GM18951 (cell line): ENCODE measurements around the gene KIF2A.
A peak's percentile ranks its signal among the peaks of the same experiment; 100 is the strongest.

Source experiments
- POLR2A ChIP-seq: IDR thresholded peaks from 4 replicates; pipeline ENCODE4 v1.6.1; 2011; ENCODE audit warnings: mild to moderate bottlenecking; ENCODE audit not compliant: insufficient read length, insufficient read depth; ENCODE audit errors: extremely low read depth
- in situ Hi-C: fragments of 300-500 bp; cut with MboI; formaldehyde crosslinking; loops from one replicate; pipeline ENCODE4 v1.12.0; 2022; ENCODE audit warnings: low sequenced_read_pairs, mixed read lengths, inconsistent platforms; ENCODE audit not compliant: unreplicated experiment

Gene KIF2A

DNA sequence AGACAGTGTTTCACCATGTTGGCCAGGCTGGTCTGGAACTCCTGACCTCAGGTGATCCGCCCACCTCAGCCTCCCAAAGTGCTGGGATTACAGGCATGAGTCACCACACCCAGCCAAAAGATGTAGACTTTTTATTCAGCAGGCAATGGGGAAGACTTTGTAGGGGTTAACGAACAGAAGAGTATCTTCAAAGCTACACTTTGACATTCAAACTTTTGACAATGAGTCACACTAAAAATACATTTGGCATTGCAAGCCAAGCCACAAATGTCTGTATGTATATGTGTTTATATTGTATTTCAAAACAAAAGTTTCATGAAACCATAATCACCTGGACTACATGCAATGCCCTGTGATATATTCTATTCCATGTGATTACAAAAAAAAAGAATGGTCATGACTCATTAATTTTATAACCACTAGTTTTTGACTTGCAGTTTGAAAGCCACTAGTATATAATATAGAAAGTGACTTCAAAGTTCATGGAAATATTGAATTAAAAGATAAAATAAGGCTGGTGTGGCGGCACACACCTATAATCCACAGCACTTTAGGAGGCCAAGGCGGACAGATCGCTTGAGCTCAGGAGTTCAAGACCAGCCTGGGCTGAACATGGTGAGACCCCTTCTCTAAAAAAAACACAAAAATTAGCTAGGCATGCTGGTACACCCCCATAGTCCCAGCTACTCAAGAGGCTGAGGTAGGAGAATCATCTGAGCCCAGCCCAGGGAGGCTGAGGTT, 89.4 kb downstream of the KIF2A start:
- no peak for TF ChIP-seq POLR2A
- in situ Hi-C loops: no loop called here

DNA sequence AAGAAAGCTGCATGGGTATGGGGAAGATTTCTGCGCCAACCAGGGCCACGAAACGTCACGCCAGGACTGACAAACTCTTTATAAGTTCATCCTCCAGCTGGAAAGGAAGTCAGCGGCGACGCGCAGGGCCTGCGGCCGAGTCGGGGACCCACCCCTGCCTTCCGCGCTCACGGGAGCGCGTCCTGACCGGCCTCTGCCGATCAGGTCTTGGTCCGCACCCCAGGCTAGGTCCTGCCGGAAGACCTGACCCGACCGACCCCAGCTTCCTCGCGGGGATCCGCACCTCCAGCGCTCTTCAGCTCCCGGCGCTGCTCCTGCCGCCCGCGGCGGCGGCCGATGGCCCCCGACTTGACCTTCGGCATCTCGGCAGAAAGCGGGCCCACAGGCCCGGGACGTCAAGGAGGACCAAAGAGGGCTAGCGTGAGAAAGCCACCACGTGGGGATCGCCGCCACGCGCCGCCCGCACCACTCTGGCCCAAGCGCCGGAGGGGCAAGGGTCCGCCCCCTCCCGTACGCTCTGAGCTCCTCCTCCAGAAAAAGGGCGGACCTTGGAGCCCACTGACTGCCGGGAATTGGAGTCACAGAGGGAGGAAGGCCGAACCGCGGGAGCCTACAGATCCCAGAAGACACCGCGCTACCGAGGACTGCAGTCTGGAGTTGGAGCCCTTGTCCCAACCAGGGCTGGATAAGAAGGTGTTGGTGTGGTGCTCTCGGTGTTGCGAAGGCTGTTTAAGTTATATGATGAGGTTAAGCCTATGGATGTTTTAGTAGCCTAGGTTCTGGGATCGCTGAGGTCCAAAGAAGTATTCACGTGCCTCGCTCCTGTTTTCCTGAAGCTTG, 97.6 kb downstream of the KIF2A start, which contains the start of gene DIMT1:
Gene DIMT1 (minus strand): TSS at position 495 of the 840 bp plus-strand sequence. CDS start 133 bp downstream, at position 362.
- in situ Hi-C loops: no loop called here
- TF ChIP-seq POLR2A: peak; percentile 96

DNA sequence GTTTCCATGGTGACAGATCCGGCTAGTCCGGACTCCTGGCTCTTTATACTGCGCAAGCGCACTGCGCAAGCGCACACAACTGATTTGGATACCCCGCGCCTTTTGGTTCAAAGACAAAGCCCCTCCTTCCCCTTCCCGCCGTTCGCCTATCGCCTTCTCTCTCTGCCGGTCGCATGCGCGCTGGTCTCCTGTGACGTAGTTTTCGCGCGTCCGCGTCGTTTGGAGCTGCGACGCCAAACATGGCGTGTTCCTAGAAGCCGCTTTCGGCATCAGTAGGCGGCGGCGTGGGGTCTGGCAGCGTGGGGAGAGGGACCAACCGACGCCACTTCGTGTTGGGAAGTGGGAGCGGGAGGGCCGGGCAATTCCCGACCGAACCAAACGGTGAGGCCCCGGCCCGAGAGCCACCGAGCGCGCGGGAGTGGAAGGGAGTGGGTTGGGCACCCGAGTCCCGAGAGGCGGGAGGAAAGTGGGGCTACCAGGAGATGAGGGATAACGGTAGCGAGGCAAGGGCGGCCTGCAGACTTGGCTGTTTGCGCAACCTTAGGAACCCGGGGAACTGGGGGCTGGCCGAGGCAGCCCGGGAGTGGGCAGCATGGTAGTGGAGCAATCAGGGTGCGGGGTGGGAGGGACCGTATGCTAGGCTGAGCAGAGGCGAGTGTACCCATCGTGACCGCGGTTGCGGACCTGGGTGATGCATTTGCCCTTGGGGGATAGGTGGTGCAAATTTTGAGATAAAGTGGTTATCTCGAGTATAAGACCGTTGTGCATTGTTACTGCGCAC, 106.7 kb downstream of the KIF2A start, which contains the start of gene IPO11:
Gene IPO11 (plus strand): TSS at position 215 of the 781 bp plus-strand sequence. CDS start 24,517 bp downstream, outside the sequence.
- in situ Hi-C loops: no loop called here
- peak; percentile 75 for TF ChIP-seq POLR2A

DNA sequence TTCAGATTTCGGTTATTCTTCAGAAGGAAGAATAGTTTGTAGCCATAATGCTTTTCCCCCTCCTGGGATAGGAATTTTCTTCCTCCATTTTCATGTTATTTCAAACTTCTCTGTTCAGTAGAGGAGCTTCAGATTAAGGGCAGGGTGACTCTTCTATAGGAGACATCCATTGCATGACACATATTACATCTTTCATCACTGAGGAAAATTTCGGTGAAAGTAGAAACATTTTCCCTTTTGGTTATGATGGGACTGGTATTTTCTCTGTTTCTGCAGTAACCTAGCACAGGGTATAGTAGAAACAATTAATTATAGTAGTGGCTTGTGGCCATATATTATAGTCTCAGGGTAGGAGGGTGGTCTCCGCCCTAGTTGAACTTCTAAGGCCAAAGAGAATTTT, 107.7 kb downstream of the KIF2A start:
- TF ChIP-seq POLR2A: no peak
- in situ Hi-C loops: no loop called here

DNA sequence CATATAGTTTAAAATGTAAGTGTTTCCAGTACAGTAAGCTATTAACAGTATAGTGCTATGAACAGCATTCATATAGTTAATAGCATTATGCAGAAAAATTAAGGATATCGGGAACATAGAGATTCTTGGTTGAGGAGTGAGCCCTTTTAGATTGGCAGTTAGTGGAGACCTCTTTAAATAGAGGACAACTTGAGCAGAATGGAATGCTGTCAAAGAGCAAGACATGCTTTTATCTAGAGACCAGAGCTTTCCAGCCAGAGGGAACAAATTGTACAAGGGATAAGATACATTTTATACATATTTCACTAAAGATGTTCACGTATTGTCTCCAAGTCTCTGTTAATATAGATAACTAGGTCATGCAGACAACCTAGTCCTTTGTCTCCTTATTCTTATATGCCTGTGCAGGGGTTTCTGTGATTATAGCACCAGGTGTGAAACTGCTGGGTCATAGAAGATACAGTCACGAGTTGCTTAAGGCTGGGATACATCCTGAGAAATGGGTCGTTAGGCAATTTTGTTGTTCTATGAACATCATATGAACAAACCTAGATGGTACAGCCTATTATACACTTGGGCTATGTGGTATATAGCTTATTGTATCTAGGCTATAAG, 112.6 kb downstream of the KIF2A start:
- in situ Hi-C loops: no loop called here

DNA sequence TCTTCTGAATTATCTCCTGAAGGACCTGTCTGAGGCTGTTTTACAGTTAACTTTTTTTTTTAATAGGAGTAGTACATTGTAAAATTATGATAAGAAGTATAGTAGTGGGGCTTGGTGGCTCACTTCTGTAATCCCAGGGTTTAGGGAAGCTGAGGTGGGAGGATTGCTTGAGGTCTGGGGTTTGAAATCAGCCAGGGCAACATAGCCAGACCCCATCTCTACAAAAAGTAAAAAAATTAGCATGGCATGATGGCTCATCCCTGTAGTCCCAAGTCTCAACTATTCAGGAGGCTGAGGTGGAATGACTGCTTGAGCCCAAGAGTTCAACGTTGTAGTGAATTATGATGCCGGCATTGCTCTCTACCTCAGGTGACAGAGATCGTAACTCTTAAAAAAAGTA, 113.6 kb downstream of the KIF2A start:
- TF ChIP-seq POLR2A: no peak
- in situ Hi-C loops: no loop called here

More for the DNA sequence above, 112.6 kb downstream of the KIF2A start:
- TF ChIP-seq POLR2A: no peak

DNA sequence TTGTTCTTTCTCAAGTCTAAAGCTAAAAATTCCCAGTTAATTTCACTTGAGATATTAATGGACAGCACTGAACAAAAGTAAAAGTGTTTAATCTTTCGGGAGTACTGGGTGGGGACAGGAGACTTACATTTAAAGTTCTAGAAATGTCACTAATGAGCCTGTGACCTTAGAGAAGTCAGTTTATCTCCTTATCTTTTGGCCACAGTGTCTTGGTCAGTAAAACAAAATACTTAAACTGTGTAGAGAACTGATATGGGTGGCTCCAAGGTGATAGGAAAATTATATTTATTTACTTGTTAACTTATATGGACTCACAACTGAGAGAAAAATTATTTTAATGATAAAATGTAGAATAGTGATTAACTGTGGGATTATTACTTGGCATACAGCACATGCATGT, 115.4 kb downstream of the KIF2A start:
- in situ Hi-C loops: no loop called here
- no peak for TF ChIP-seq POLR2A

DNA sequence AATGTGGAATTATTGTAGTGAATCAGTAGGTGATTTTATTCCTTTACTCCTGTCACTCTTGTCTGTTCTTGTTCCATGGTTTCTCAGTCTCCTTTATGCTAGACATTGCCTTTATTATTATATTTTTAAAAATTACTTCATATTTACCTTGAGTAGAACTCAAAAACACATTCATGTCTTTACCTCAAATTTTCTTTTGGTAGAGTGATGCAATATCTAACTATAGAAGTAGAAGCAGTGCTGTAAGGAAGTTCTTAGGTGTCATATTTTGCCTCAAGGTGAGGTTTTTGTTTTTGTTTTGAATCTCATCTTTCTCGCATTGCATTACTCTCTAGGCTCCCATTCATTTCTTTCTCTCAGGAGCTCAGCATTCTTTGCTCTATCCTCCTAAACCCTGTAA, 118.8 kb downstream of the KIF2A start:
- TF ChIP-seq POLR2A: no peak
- in situ Hi-C loops: no loop called here

DNA sequence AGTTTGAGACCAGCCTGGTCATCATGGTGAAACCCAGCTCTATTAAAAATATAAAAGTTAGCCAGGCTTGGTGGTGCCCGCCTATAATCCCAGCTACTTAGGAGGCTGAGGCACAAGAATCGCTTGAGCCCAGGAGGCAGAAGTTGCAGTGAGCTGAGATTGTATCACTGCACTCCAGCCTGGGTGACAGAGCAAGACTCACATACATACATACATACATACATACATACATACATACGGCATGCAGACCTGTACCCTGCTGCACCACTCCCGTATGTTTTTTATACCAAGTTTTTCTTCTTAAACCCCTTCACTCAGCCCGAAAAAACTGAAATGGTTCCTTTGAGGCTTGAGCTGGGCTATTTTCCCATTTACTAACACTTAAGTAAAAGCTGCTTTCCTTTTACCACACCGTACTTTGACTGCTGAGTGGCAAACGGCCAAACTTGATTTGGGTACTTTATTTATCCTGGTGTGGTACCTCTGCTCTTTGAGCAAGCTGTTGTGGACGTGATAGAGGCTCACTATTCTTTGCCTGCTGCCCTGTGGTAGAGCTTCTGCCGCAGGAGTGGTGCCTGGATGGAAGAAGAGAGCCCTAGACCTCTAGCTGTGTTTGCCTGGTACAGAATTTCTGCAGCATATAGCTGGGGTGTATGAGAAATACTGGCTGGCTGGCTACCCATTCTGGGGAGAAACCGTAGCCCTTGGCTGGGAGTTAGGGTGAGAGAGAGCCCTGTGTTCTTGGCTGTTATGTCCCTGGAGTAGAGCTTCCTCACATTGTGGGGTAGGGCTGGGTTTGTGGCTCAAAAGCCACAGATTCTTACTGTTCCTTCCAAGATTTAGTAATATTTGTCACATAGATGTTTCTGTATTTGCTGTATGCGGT, 126.0 kb downstream of the KIF2A start:
- TF ChIP-seq POLR2A: no peak

DNA sequence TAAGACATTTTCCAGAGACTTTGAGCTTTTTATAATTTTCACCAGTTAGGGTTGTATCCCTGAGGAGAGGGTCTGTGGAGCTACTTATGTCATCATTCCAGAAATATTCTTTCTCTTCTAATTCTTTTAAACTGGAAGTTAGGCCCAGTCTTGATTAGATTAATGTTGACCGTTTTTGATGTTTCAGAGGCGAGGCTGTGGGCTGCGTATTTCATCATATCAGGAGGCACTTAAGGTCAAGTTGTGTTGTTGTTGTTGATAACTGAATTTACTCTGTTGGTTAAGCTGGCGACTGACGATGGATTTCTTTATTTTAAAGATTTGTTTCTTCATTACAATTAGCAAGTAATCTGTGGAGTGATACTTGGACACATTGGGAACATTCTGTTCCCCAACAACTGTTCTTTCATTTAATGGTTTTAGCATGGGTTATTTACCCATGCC, 126.6 kb downstream of the KIF2A start:
- in situ Hi-C loops: no loop called here
- no peak for TF ChIP-seq POLR2A

More for the DNA sequence above, 126.0 kb downstream of the KIF2A start:
- in situ Hi-C loops: no loop called here
